Kidney (tissue), 14 donors: ENCODE results near the gene UTY. TPM values are rescaled to one million over a fixed set of nuclear protein-coding genes. Genes with fewer than 3 reads are reported as not detected.

ENCODE experiments used
- DNase-seq, 5 donors: peaks; one replicate each; pipeline ENCODE4 v3.0.0-alpha.2; 2013 to 2020
- FAIRE-seq: peaks from 2 replicates; lab custom pipeline; 2012; peaks lifted over from hg19 to GRCh38; lab: Jason Lieb, UNC
- H3K27ac ChIP-seq, 2 donors: one replicate each; pipeline ENCODE4 v1.7.0; 2013; ENCODE audit warnings: low read depth in 2 of 2, low read length in 2 of 2, inconsistent platforms in 1 of 2
- H3K27me3 ChIP-seq: one replicate; pipeline ENCODE4 v1.7.1; 2013; ENCODE audit warnings: low read length, inconsistent platforms; ENCODE audit not compliant: control insufficient read depth, insufficient read depth
- H3K36me3 ChIP-seq, 3 donors: one replicate each; pipeline versions ENCODE4 v1.7.0 to v1.7.1; 2013; ENCODE audit warnings: low read length in 3 of 3, control low read depth in 1 of 3, inconsistent platforms in 1 of 3; ENCODE audit not compliant: insufficient read depth in 3 of 3, control insufficient read depth in 2 of 3
- H3K4me1 ChIP-seq, 3 donors: one replicate each; pipeline versions ENCODE4 v1.7.0 to v1.7.1; 2013; ENCODE audit warnings: low read length in 3 of 3, inconsistent platforms in 1 of 3, low read depth in 1 of 3; ENCODE audit not compliant: control insufficient read depth in 2 of 3, insufficient read depth in 2 of 3
- H3K4me3 ChIP-seq, 3 donors: one replicate each; pipeline versions ENCODE4 v1.7.0 to v1.8.1; 2013; ENCODE audit warnings: low read length in 3 of 3, control low read depth in 1 of 3, inconsistent platforms in 1 of 3
- H3K9ac ChIP-seq, 3 donors: one replicate each; pipeline versions ENCODE4 v1.7.0 to v1.7.1; 2013; ENCODE audit warnings: low read length in 3 of 3, control low read depth in 1 of 3, inconsistent platforms in 1 of 3
- H3K9me3 ChIP-seq, 3 donors: one replicate each; pipeline versions ENCODE4 v1.7.0 to v1.7.1; 2013; ENCODE audit warnings: low read length in 3 of 3, control low read depth in 1 of 3, inconsistent platforms in 1 of 3; ENCODE audit not compliant: control insufficient read depth in 2 of 3, insufficient read depth in 1 of 3
- intact Hi-C: fragments of 100-400 bp; cut with DNase I; formaldehyde crosslinking; loops from one replicate; pipeline ENCODE4 v1.11.1; 2022
- polyA plus RNA-seq: library from polyadenylated mRNA; stranded (reverse); fragments of 350-450 nt; fragmentation: Illumina TruSeq; extraction: RNeasy Lipid Tissue Mini Kit (QIAGEN cat#74804); gene quantifications from one replicate; pipeline ENCODE4 v1.2.3, GENCODE V29; 2014; ENCODE audit warnings: low read depth, low replicate concordance; ENCODE audit not compliant: insufficient read depth
- total RNA-seq: library from RNA; stranded (reverse); fragmentation: NEBNext Ultra II Directional; extraction: Animal tissue kit (Norgen Biotek cat#: 25700); gene quantifications from one replicate; pipeline ENCODE4 v1.2.1, GENCODE V29; 2021
- TF ChIP-seq, protein P1 (sequence below): IDR thresholded peaks from 3 replicates; pipeline ENCODE4 v1.5.1; 2012; ENCODE audit warnings: mild to moderate bottlenecking, moderate library complexity, borderline replicate concordance; ENCODE audit not compliant: insufficient read depth; ENCODE audit errors: extremely low read depth
- donor health status: control.
- donor health status: control.
- donor health status: control.
- donor health status: control.
- donor health status: control.
- donor health status: DM: yes; HTN: yes; CAD: no.
- donor health status: Normal renal cell carcinoma (clear cell type).

The UTY gene
- total and polyA plus RNA-seq, 2 donors from 2014 or later = 3.4 TPM; not detected in 1

DNA sequence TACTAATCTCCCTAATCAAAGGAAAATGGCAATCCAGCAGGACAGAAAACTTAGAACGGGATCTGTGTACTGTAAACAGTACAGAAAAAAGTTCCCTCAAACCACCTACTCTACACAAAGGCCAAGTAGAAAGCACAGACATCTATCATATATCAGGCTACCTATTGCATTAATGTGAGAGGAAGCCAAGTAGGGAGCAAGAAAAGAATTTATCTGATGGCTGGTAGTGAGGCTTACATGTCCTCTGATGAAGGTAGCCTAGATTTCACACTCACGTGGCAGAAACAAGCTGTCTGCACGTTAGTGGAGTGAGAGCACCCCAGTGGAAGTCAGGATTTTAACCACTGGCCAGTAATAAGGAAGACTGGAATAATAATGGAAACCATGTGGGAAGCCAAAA, 28.3 kb downstream of the UTY start:
- no peaks in the 10 kb centered on the region for H3K27me3 ChIP-seq
- no peak for FAIRE-seq
- intact Hi-C loops = no loop called here
- no peaks in the 10 kb centered on the region for H3K9me3 ChIP-seq
- H3K4me3 ChIP-seq = no peak overlapping the region
- H3K4me1 ChIP-seq = no peaks in the 10 kb centered on the region
- TF ChIP-seq, protein P1, sequence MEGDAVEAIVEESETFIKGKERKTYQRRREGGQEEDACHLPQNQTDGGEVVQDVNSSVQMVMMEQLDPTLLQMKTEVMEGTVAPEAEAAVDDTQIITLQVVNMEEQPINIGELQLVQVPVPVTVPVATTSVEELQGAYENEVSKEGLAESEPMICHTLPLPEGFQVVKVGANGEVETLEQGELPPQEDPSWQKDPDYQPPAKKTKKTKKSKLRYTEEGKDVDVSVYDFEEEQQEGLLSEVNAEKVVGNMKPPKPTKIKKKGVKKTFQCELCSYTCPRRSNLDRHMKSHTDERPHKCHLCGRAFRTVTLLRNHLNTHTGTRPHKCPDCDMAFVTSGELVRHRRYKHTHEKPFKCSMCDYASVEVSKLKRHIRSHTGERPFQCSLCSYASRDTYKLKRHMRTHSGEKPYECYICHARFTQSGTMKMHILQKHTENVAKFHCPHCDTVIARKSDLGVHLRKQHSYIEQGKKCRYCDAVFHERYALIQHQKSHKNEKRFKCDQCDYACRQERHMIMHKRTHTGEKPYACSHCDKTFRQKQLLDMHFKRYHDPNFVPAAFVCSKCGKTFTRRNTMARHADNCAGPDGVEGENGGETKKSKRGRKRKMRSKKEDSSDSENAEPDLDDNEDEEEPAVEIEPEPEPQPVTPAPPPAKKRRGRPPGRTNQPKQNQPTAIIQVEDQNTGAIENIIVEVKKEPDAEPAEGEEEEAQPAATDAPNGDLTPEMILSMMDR = no peak
- H3K27ac ChIP-seq = no peak overlapping the region
- DNase-seq = no peak
- H3K36me3 ChIP-seq = peaks cover 0 to 2% (median 0%) of the 10 kb centered on the region in 3 donors
- H3K9ac ChIP-seq = no peak overlapping the region

DNA sequence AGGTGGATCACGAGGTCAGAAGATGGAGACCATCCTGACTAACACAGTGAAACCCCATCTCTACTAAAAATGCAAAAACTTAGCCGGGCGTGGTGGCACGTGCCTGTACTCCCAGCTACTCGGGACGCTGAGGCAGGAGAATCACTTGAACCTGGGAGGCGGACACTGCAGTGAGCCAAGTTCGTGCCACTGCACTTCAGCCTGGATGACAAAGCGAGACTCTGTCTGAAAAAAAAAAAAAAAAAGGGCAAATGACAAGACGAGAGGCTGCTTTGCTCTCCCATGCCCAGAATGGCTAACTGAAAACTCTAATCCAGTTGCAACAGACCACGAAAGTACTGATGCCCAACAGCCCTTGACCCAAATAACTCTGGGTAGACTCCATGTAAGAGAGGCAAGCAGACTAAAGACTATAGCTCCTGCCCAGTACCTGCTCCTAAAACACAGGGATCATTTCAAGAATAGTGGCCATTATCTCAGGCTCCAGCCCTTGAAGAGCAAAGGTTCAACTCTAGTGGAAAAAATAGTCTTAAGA, 29.2 kb downstream of the UTY start:
- TF ChIP-seq, protein P1 = no peak
- FAIRE-seq (no peak), DNase-seq (peak in 1 of 5 donors; percentile 44)
- H3K36me3 ChIP-seq = peaks cover 0 to 2% (median 0%) of the 10 kb centered on the region in 3 donors
- intact Hi-C loops = no loop called here
- no peaks in the 10 kb centered on the region for H3K4me1 ChIP-seq
- H3K27me3 ChIP-seq = no peaks in the 10 kb centered on the region
- H3K9me3 ChIP-seq = no peaks in the 10 kb centered on the region
- no peak overlapping the region for H3K4me3 ChIP-seq
- H3K9ac ChIP-seq = no peak overlapping the region
- H3K27ac ChIP-seq = no peak overlapping the region

DNA sequence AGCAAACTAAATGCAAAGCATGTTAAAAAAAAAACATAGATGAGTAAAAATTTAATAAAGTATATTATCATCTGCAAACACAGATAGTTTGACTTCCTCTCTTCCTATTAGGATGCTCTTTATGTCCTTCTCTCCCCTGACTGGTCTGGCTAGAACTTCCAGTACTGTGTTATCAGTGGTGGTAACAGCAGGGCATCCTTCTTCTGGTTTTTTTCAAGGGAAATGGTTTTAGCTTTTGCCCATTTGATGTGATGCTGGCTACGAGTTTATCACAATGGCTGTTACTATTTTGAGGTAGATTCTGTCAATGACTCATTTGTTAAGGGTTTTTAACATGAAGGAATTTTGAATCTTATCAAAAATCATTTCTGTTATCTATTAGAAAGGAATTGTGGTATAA, 34.3 kb downstream of the UTY start:
- Histone ChIP-seq H3K27me3 (no peaks in the 10 kb centered on the region), H3K4me3 (no peak overlapping the region), H3K36me3 (peaks cover 0 to 9% (median 0%) of the 10 kb centered on the region in 3 donors), H3K9ac (no peak overlapping the region), H3K9me3 (no peaks in the 10 kb centered on the region), H3K27ac (no peak overlapping the region), H3K4me1 (no peaks in the 10 kb centered on the region)
- DNase-seq (no peak), FAIRE-seq (no peak)
- TF ChIP-seq, protein P1 = no peak
- intact Hi-C loops = no loop called here

DNA sequence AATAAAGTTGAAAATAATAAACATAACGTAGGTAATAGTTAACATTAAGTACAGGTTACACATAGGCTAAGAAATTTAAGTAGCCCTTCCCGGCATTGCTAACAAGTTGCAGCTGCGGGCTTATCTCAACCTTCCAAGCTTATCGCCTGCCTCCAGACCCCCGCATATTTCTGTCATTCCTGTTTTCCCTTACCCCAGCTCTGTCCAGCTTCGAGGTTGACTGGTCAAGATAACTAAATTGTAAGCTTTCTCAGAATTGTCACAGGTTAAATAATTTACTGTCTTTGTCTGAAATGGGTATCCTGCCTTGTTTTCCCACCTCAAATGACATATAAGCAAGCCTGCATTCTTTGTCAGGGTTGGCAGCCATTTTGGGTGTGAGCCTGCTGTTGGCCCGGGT, 36.7 kb downstream of the UTY start:
- no peak overlapping the region for H3K9ac ChIP-seq
- FAIRE-seq = no peak
- H3K27me3 ChIP-seq = no peaks in the 10 kb centered on the region
- intact Hi-C loops = no loop called here
- H3K36me3 ChIP-seq = peaks cover 0 to 7% (median 0%) of the 10 kb centered on the region in 3 donors
- TF ChIP-seq, protein P1 = no peak
- no peaks in the 10 kb centered on the region for H3K4me1 ChIP-seq
- H3K4me3 ChIP-seq = no peak overlapping the region
- no peaks in the 10 kb centered on the region for H3K9me3 ChIP-seq
- peak in 1 of 5 donors; percentile 42 for DNase-seq
- H3K27ac ChIP-seq = no peak overlapping the region
